NAMALWA (cell line): Measurements from ENCODE around the gene ANKRD13C.
A peak's percentile ranks its signal among the peaks of the same experiment; 100 is the strongest.

ENCODE experiments used
- DNase-seq: peaks from one replicate; pipeline ENCODE4 v3.0.0-alpha.2; 2015; ENCODE audit warnings: low spot score

Gene ANKRD13C

GRCh38 chr1:70295749-70296148 lies 58.8 kb downstream of the ANKRD13C start:
- no peak for DNase-seq

GRCh38 chr1:70293186-70293843 lies 61.2 kb downstream of the ANKRD13C start:
- no peak for DNase-seq

DNA sequence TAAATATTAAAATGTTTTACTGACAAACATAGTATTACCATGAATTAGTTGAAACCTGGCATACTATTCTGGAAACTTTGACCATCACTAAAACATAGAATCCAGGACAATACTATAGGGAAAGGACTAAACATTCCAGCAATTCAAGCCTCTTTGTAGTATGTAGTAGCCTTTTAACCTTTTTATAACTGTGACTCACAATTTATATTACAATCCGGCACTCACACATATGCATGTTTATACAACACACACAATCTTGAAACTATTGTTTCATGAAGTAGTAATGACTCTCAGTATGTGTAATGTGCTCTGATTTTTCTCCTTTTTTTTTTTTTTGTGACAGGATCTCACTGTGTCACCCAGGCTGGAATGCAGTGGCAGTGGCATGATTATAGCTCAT lies 64.3 kb downstream of the ANKRD13C start:
- DNase-seq, result no peak

DNA sequence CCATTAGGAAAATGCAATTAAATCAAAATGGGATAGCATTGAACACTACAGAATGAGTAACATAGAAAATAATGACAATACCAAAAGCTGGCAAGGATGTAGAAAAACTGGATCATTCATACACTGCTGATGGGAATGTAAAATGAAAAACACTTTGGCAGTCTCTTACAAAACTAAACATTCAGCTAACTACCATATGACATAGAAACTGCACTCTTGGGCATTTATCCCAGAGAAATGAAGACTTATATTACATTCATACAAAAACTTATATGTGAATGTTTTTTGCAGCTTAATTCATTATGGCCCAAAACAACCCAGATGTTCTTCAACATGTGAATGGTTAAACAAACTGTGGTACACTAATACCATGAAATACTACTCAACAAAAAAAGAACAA lies 66.4 kb downstream of the ANKRD13C start:
- DNase-seq, result no peak

DNA sequence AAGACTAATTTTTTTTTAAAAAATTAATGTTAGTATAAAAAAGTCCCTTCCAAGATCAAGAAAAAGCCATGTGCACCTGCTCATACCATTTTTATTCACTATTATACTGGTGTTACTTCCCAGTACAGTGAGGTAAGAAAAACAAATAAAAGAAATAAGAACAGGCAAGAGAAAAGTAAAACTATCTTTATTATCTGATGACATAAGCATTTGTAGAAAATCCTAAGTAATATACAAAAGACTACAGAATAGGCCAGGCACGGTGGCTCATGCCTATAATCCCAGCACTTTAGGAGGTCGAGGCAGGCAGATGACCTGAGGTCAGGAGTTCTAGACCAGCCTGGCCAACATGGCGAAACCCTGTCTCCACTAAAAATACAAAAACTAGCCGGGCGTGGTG lies 68.1 kb downstream of the ANKRD13C start:
- DNase-seq, result no peak

DNA sequence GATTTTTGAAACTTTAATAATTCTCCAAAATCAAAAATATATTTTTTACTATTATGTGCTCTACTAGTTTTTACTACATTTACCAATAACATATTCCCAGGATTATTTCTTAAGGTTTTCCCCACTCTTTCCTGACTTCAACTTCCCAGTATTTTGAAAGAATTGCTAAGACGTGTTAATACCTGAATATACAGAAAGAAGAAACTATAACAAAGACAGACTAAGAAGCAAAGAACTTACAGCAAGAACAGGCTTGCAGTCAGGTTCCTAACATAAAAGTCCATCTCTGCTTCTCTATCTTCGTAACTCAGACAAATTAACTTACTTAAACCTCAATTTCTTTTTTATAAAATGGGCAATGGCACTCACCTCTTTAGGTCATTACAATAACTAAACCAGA lies 70.2 kb downstream of the ANKRD13C start:
- DNase-seq, result no peak

DNA sequence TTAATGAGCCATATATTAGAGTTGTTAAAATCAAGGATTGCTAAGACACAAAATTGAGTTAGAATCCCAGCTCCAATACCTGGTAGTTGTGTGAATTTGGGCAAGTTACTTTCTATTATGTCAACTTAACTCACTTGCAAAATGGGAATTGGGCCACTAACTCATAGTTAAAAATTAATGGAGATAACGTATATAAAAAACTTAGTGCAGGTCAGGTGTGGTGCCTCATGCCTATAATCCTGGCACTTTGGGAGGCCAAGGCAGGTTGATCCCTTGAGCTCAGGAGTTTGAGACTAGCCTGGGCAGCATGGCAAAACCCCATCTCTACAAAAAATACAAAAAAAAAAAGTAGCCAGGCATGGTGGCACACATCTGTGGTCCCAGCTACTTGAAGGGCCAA lies 75.8 kb downstream of the ANKRD13C start:
- DNase-seq, result no peak

DNA sequence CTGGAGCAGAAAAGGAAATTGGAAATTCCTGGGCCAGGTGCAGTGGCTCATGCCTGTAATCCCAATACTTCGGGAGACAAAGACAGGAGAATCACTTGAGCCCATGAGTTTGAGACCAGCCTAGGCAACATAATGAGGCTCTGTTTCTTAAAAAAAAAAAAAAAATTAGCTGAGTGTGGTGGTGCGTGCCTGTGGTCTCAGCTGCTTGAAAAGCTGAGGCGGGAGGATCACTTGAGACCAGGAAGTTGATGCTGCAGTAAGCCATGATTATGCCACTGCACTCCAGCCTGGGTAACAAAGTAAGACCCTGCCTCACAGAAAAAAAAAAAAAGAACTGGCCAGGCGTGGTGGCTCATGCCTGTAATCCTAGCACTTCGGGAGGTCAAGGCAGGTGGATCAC lies 76.6 kb downstream of the ANKRD13C start:
- DNase-seq, result no peak

GRCh38 chr1:70265946-70266345 lies 88.6 kb downstream of the ANKRD13C start:
- DNase-seq, result no peak

- no peak for DNase-seq
These were observed 89.7 kb downstream of the ANKRD13C start for GRCh38 chr1:70264839-70265238.

GRCh38 chr1:70256664-70257063 lies 97.9 kb downstream of the ANKRD13C start:
- DNase-seq, result no peak

GRCh38 chr1:70248729-70249128 lies 105.8 kb downstream of the ANKRD13C start:
- DNase-seq, result no peak

DNA sequence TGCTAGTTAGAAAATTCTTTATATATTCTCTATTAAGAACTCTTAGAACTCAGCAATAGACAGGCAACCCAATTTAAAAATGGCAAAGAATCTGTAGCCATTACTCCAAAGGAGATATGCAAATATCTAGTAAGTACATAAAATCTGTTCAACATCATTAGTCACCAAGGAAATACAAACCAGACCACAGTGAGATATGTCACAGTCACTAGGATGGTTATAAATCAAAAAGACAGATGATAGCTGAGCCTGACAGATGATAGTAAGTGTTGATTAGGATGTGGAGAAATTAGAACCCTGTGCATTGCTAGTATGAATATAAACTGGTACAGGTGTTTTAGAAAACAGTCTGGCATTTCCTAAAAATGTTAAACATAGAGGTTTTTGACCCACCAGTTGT lies 106.8 kb downstream of the ANKRD13C start:
- DNase-seq, result no peak

GRCh38 chr1:70247122-70247521 lies 107.4 kb downstream of the ANKRD13C start:
- no peak for DNase-seq

GRCh38 chr1:70239940-70240339 lies 114.6 kb downstream of the ANKRD13C start:
- DNase-seq, result no peak

GRCh38 chr1:70234733-70235132 lies 119.8 kb downstream of the ANKRD13C start:
- DNase-seq, result no peak

- DNase-seq, result no peak
These were observed 123.0 kb downstream of the ANKRD13C start for GRCh38 chr1:70231475-70231874.

DNA sequence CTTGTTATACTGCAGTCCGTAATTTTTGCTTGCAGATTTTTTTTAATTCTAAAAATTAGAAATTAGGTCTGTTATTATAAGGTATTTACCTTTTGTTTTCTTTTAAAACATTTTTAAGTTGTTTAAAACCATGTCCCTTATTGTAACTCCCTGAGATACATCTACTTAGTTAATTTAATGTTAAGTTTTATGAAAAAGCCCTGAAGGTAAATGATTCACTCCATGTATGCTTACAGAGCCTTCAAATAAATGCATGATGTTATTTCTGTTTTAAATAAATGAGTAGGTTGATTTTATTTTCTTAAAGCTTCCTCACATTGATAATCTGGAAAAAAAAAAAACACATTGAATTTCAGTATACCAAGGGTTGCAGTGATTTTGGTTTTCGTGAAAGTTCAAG lies 125.9 kb downstream of the ANKRD13C start:
- DNase-seq, result no peak

DNA sequence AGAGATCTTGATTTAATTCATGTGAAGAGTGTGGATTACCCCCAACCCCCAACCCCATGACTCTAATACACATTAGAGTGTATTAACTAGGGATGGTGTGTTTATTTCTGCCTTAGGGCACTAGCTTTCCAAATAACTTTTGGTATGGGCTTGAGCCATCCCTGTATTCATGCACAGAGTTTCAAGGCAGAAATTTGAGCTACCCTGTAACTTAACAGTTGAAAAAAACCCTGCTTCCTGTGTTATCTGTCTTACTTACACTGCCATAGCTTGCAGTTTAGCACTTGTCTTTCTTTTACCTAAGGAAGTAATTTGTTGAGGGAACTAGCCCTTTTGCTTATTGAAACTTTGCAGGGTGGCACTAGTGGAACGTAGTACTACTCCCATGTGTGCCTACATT lies 127.1 kb downstream of the ANKRD13C start:
- DNase-seq, result no peak

DNA sequence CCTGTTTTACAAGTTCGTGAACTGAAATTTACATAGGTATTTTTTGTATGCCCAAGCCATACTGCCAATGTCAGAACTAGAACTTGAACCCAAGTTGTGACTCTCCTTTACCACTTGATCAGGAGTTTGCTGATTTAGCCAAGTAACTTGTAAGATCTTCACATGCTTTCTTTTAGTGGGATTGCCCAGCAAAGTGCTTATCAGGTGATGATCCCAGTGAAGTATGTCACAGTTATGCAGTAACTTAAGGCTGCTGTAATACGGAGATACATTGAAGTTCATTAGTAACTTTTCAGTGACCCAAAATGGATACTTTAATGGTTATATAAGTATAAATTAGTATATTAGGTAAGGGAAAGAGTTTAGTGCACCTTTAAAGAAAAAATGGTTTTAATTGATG lies 129.6 kb downstream of the ANKRD13C start:
- DNase-seq, result no peak

DNA sequence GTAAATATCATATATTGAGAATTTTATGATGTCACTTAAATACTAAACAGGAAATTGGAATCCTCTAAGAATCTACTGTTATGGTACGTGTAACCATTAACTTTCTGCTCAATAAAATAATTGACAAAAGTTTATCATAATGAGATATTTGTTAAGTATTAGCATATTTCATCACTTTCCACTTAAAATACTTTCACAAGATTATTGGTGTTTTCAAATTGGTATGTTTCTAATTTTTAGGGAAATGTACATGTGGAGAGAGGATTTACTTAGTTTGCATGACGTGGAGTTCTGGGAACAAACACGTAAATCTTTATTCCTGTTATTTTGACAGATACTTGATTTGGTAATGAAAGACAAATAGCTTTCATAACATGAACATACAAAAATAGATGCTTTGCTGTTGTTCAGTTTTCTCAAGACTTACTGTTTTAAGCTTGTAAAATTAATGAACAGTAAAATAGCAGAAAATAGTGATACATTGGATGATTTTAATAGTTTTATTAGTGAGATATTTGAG lies 131.7 kb downstream of the ANKRD13C start:
- no peak for DNase-seq

- peak; percentile 95 for DNase-seq
These were observed 133.0 kb downstream of the ANKRD13C start, which contains the start of gene SRSF11 for GRCh38 chr1:70221238-70222121. SRSF11 (plus strand) TSS chr1:70221380; CDS start chr1:70221637, 257 bp downstream.

GRCh38 chr1:70220517-70221237 lies 133.8 kb downstream of the ANKRD13C start:
- DNase-seq, result no peak
